ENCODE results near the gene SMAP2. TPM values are rescaled to one million over a fixed set of nuclear protein-coding genes. Genes with fewer than 3 reads are reported as not detected.
"Not testable (repeated sequence)": the region's sequence is repeated elsewhere in the genome, so short reads cannot be mapped to it uniquely, and the experiment has no call there.

Gene SMAP2
- total RNA-seq, 1 experiment from 2014 or later, result 6.8 TPM

DNA sequence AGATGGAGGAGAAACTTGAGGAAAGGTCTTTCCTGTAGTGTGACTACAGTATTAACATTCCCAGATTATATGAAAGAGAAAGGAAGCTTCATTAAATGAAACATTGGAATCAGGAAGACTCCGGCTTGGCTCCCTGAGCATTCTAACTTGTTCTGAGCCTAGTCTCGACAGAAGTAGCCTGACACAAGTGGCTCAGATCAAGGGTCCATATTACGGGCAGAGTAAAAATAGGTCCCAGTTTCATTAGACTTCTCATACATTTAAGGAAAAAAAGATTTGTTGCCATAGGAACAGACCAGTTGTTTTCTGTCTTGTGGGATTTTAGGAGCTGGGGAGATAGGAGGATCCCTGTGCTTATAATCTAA, 12.8 kb downstream of the SMAP2 start:
- H3K36me3 Mint-ChIP-seq (ENCODE audit: insufficient read depth, unreplicated experiment), result no peaks in the 10 kb centered on the region
- no peaks in the 10 kb centered on the region for H3K4me1 Mint-ChIP-seq (ENCODE audit: low read depth, unreplicated experiment)
- H3K36me3 ChIP-seq (ENCODE audit: control insufficient read depth, insufficient read depth, low read length), result no peaks in the 10 kb centered on the region
- no peaks in the 10 kb centered on the region for H3K27me3 ChIP-seq (replicated peaks; ENCODE audit: control insufficient read depth, insufficient read depth, low read length)
- no peaks in the 10 kb centered on the region for H3K9me3 Mint-ChIP-seq (ENCODE audit: unreplicated experiment)
- no peaks in the 10 kb centered on the region for H3K4me1 ChIP-seq
- POLR2A ChIA-PET, result no interaction called here
- H3K4me3 Mint-ChIP-seq (ENCODE audit: unreplicated experiment), result no peak overlapping the region
- TF ChIP-seq, protein P1, sequence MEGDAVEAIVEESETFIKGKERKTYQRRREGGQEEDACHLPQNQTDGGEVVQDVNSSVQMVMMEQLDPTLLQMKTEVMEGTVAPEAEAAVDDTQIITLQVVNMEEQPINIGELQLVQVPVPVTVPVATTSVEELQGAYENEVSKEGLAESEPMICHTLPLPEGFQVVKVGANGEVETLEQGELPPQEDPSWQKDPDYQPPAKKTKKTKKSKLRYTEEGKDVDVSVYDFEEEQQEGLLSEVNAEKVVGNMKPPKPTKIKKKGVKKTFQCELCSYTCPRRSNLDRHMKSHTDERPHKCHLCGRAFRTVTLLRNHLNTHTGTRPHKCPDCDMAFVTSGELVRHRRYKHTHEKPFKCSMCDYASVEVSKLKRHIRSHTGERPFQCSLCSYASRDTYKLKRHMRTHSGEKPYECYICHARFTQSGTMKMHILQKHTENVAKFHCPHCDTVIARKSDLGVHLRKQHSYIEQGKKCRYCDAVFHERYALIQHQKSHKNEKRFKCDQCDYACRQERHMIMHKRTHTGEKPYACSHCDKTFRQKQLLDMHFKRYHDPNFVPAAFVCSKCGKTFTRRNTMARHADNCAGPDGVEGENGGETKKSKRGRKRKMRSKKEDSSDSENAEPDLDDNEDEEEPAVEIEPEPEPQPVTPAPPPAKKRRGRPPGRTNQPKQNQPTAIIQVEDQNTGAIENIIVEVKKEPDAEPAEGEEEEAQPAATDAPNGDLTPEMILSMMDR (IDR thresholded peaks at IDR 0.05; ENCODE audit: insufficient read depth in 1 of 2, low read depth in 1 of 2, low read length in 1 of 2, severe bottlenecking in 1 of 2, unreplicated experiment in 1 of 2), result no peak
- CTCF ChIA-PET, result interaction anchor here (0.6 to 0.9 kb wide), 2 partner anchors 47 to 379 kb away, joined by 3 read pairs; no protein-coding TSS in a partner anchor
- no peaks in the 10 kb centered on the region for H3K27me3 Mint-ChIP-seq (ENCODE audit: insufficient read depth, unreplicated experiment)
- no TSS peak for BruUV-seq (replicated peaks)
- no peak overlapping the region for H3K4me3 ChIP-seq (ENCODE audit: low read depth, low read length)
- DNase-seq, result no peak
- H3K9me3 ChIP-seq, result no peaks in the 10 kb centered on the region
- intact Hi-C loops (cut with micrococcal nuclease; ENCODE audit: unreplicated experiment), result no loop called here
- no peak overlapping the region for H3K27ac Mint-ChIP-seq (ENCODE audit: unreplicated experiment)

DNA sequence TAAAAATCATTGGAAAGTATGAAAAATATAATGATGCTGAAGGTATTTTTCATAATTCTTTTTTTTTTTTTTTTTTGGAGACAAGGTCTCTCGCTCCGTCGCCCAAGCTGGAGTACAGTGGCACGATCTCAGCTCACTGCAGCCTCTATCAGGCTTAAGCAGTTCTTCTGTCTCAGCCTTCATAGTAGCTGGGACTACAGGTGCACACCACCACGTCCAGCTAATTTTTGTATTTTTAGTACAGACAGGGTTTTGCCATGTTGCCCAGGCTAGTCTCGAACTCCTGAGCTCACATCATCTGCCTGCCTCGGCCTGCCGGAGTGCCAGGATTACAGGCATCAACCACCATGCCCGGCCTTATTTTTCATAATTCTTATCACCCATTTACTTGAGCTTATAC, 13.3 kb downstream of the SMAP2 start:
- Mint-ChIP-seq H3K27me3 (ENCODE audit: insufficient read depth, unreplicated experiment) (no peaks in the 10 kb centered on the region), H3K36me3 (ENCODE audit: insufficient read depth, unreplicated experiment) (no peaks in the 10 kb centered on the region), H3K9me3 (ENCODE audit: unreplicated experiment) (no peaks in the 10 kb centered on the region), H3K27ac (ENCODE audit: unreplicated experiment) (no peak overlapping the region), H3K4me3 (ENCODE audit: unreplicated experiment) (no peak overlapping the region), H3K4me1 (ENCODE audit: low read depth, unreplicated experiment) (no peaks in the 10 kb centered on the region)
- CTCF ChIA-PET, result interaction anchor here (0.6 to 0.9 kb wide), 2 partner anchors 48 to 379 kb away, joined by 3 read pairs; no protein-coding TSS in a partner anchor
- intact Hi-C loops (cut with micrococcal nuclease; ENCODE audit: unreplicated experiment), result no loop called here
- Histone ChIP-seq H3K4me1 (no peaks in the 10 kb centered on the region), H3K27me3 (replicated peaks; ENCODE audit: control insufficient read depth, insufficient read depth, low read length) (no peaks in the 10 kb centered on the region), H3K9me3 (no peaks in the 10 kb centered on the region), H3K36me3 (ENCODE audit: control insufficient read depth, insufficient read depth, low read length) (no peaks in the 10 kb centered on the region), H3K4me3 (ENCODE audit: low read depth, low read length) (no peak overlapping the region)
- no peak for DNase-seq
- no TSS peak for BruUV-seq (replicated peaks)
- TF ChIP-seq, protein P1 (IDR thresholded peaks at IDR 0.05; ENCODE audit: insufficient read depth in 1 of 2, low read depth in 1 of 2, low read length in 1 of 2, severe bottlenecking in 1 of 2, unreplicated experiment in 1 of 2), result no peak
- POLR2A ChIA-PET, result no interaction called here

DNA sequence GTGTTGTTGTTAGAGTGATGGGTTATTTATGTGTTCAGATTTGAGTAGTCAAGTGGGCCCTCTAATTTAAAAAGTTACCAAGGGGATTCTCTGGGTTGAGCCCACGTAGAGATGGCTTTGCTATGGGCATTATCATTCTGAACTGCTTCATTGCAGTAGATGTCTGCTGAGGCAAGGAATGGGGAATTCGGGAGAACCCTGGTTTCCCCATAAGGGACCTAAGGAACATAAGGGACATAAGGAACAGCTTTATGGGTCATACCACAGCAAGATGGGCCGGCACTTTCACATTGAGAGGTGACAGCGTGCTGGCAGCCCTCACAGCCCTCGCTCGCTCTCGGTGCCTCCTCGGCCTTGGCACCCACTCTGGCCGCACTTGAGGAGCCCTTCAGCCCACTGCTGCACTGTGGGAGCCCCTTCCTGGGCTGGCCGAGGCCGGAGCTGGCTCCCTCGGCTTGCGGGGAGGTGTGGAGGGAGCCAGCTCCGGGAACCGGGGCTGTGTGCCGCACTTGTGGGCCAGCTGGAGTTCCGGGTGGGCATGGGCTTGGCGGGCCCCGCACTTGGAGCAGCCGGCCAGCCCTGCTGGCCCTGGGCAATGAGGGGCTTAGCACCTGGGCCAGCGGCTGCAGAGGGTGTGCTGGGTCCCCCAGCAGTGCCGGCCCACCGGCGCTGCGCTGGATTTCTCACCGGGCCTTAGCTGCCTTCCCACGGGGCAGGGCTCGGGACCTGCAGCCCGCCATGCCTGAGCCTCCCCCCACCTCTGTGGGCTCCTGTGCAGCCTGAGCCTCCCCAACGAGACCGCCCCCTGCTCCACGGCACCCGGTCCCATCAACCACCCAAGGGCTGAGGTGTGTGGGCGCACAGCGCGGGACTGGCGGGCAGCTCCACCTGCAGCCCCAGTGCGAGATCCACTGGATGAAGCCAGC, 14.1 kb downstream of the SMAP2 start:
- H3K9me3 Mint-ChIP-seq (ENCODE audit: unreplicated experiment); H3K4me1 Mint-ChIP-seq (ENCODE audit: low read depth, unreplicated experiment); intact Hi-C loops (cut with micrococcal nuclease; ENCODE audit: unreplicated experiment); H3K4me1 ChIP-seq; H3K36me3 ChIP-seq (ENCODE audit: control insufficient read depth, insufficient read depth, low read length); H3K36me3 Mint-ChIP-seq (ENCODE audit: insufficient read depth, unreplicated experiment); H3K4me3 Mint-ChIP-seq (ENCODE audit: unreplicated experiment); H3K27me3 Mint-ChIP-seq (ENCODE audit: insufficient read depth, unreplicated experiment); H3K9me3 ChIP-seq; DNase-seq; BruUV-seq (replicated peaks); H3K27ac Mint-ChIP-seq (ENCODE audit: unreplicated experiment); POLR2A ChIA-PET; H3K4me3 ChIP-seq (ENCODE audit: low read depth, low read length); CTCF ChIA-PET; H3K27me3 ChIP-seq (replicated peaks; ENCODE audit: control insufficient read depth, insufficient read depth, low read length): not testable (repeated sequence)

DNA sequence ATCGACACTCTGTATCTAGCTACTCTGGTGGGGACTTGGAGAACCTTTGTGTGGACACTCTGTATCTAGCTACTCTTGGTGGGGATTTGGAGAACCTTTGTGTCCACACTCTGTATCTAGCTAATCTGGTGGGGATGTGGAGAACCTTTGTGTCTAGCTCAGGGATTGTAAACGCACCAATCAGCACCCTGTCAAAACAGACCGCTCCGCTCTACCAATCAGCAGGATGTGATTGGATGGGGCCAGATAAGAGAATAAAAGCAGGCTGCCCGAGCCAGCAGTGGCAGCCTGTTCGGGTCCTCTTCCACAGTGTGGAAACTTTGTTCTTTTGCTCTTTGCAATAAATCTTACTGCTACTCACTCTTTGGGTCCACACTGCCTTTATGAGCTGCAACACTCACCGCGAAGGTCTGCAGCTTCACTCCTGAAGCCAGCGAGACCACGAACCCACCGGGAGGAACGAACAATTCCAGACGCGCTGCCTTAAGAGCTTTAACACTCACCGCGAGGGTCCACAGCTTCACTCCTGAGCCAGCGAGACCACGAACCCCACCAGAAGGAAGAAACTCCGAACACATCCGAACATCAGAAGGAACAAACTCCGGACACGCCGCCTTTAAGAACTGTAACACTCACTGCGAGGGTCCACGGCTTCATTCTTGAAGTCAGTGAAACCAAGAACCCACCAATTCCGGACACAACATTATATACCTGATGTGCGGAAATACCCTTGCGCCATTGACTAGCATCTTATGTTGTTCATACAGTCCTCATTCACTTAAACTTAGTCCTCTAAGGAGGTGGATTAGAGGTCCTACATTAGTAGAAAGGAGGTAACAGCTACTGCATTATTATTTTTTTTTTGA, 15.2 kb downstream of the SMAP2 start:
- H3K27me3 Mint-ChIP-seq (ENCODE audit: insufficient read depth, unreplicated experiment); H3K27me3 ChIP-seq (replicated peaks; ENCODE audit: control insufficient read depth, insufficient read depth, low read length); H3K4me1 Mint-ChIP-seq (ENCODE audit: low read depth, unreplicated experiment); BruUV-seq (replicated peaks); POLR2A ChIA-PET; H3K9me3 ChIP-seq; H3K36me3 Mint-ChIP-seq (ENCODE audit: insufficient read depth, unreplicated experiment); H3K4me3 ChIP-seq (ENCODE audit: low read depth, low read length); CTCF ChIA-PET; intact Hi-C loops (cut with micrococcal nuclease; ENCODE audit: unreplicated experiment); H3K27ac Mint-ChIP-seq (ENCODE audit: unreplicated experiment); H3K9me3 Mint-ChIP-seq (ENCODE audit: unreplicated experiment); H3K36me3 ChIP-seq (ENCODE audit: control insufficient read depth, insufficient read depth, low read length); H3K4me3 Mint-ChIP-seq (ENCODE audit: unreplicated experiment); DNase-seq; H3K4me1 ChIP-seq: not testable (repeated sequence)

Measured in Caco-2 (cell line).